ENCODE results near the gene HIF3A.

The HIF3A gene

GRCh38 chr19:46385636-46386035, 88.8 kb downstream of the HIF3A start:
- no peak for DNase-seq

GRCh38 chr19:46386151-46386550, 89.3 kb downstream of the HIF3A start:
- DNase-seq: no peak

- DNase-seq: no peak
These were observed 90.3 kb downstream of the HIF3A start for GRCh38 chr19:46386996-46387712.

GRCh38 chr19:46387713-46388130, 90.9 kb downstream of the HIF3A start:
- DNase-seq: no peak

- no peak for DNase-seq
These were observed 91.7 kb downstream of the HIF3A start for GRCh38 chr19:46388311-46389095.

- DNase-seq: no peak
These were observed 93.4 kb downstream of the HIF3A start for GRCh38 chr19:46390121-46390858.

GRCh38 chr19:46390866-46391265, 94.0 kb downstream of the HIF3A start:
- no peak for DNase-seq

- DNase-seq: no peak
These were observed 94.7 kb downstream of the HIF3A start for GRCh38 chr19:46391296-46392251.

- no peak for DNase-seq
These were observed 95.5 kb downstream of the HIF3A start for GRCh38 chr19:46392252-46392801.

- DNase-seq: no peak
These were observed 96.0 kb downstream of the HIF3A start for GRCh38 chr19:46392837-46393236.

Measured in NCI-H2227 treated with DMSO at 0.1 percent for 48 hours (cell line).